ENCODE measurements around the gene HNRNPLL. TPM values are rescaled to one million over a fixed set of nuclear protein-coding genes. Genes with fewer than 3 reads are reported as not detected.
"Not testable (repeated sequence)": the region's sequence is repeated elsewhere in the genome, so short reads cannot be mapped to it uniquely, and the experiment has no call there.

Gene HNRNPLL
- total RNA-seq, result 10 to 100 TPM; 17.8 to 19.1 TPM

DNA sequence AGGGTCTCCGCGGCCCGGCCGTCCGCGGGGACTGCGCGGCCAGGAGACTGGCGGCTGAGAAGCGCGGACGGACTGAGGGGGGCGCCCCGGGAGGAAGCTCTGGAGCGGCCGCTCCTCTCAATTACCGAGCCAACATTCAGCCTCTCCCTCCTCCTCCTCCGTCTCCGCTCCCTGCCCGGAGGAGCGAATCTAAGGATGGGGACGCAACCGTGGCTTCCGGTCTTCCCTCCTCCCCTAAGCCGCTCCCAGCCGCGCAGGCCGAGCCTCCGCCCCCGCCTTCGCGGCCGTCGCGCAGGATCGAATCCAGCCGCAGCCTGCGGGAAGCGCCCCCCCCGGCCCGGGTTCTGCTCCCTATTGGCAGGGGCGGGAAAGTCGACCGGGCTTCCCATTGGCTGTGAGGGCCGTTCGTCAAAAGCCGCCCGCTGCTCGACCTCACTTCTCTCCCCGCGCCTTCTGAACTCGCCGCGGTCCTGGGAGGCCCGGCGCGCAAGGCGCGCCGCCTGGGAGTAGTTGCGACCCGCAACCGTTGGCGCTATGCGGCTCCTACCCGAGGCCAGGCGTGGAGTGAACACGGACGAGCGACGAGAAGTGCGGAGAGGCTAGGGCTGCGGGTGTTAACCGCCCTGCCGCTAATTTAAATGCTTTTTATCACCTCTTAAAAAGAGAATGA is at the start of gene HNRNPLL:
TSS of gene HNRNPLL (minus strand) at position 197 of the 670 bp plus-strand sequence. CDS start 302 bp downstream, outside the sequence.
- TF ChIP-seq CTCF (IDR thresholded peaks at IDR 0.05), result no peak
- Histone ChIP-seq H3K9me3 (no peaks in the 10 kb centered on the region), H3K4me3 (peak within 1 kb of the TSS; percentile 84 to 89), H3K4me1 (peaks cover 0 to 36% of the 10 kb centered on the region in 2 donors), H3K36me3 (no peaks in the 10 kb centered on the region), H3K27me3 (no peaks in the 10 kb centered on the region), H3K27ac (peak within 1 kb of the TSS; percentile 97 to 99)
- DNase-seq (ENCODE audit: low spot score), result peak; percentile 98

DNA sequence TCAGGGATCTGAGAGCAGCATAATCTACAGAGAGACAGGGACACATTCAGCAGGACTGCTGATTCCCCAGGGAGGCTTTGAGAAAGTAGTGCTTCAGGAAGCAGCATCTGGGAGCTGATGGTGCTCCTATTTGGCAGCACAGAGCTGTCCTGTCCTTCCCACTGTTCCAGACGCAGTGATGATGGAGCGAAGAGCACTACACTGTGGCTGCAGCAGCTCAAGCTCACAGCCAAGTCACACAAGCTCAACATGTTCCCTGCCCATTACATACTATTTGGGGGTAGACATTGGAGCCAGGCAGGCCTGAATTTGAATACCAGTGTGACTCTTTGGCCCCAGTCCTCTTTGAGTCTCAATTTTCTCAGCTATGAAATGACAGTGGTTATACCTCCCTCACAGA is 48.0 kb upstream of the HNRNPLL start:
- no peaks in the 10 kb centered on the region for H3K27me3 ChIP-seq
- no peak for TF ChIP-seq CTCF (IDR thresholded peaks at IDR 0.05)
- DNase-seq (ENCODE audit: low spot score), result no peak
- H3K9me3 ChIP-seq, result no peaks in the 10 kb centered on the region
- no peaks in the 10 kb centered on the region for H3K36me3 ChIP-seq
- no peak overlapping the region for H3K27ac ChIP-seq
- peaks cover 0 to 19% of the 10 kb centered on the region in 2 donors for H3K4me1 ChIP-seq
- no peak overlapping the region for H3K4me3 ChIP-seq

DNA sequence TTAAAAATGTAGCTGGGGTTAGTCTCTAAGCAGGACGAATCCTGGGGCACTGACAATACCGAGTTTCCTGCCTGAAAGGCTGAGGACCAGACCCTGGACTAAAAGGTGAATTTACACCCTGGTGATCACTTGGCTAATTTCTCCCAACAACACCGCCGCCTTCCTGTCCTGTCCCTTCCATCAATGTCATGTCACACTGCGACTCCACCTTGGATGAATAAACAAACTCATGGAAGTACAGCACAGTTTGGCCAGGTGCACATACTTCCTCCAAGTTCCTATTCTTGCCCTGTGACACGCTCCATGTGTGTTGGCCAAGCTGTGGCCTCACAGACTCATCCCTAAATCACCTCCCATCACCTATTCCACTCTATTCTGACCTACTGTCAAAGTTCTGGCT is 47.3 kb upstream of the HNRNPLL start:
- TF ChIP-seq CTCF (IDR thresholded peaks at IDR 0.05), result no peak
- no peak overlapping the region for H3K27ac ChIP-seq

DNA sequence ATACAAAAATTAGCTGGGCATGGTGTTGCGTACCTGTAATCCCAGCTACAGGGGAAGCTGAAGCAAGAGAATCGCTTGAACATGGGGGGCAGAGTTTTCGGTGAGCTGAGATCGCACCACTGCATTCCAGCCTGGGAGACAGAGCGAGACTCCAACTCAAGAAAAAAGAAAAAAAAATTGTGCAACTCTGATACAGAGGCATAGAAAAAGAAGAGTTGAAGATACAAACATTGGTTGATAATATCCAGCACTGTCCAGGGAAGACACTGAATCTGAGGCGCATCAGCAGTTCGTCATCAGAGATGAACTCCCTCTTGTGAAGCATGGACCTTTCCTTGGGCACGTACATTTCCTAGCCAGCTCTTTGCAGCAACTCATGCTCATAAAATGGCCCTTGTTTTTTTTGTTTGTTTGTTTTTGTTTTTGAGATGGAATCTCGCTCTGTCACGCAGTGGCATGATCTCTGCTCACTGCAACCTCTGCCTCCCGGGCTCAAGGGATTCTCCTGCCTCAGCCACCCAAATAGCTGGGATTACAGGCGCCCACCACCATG is 46.5 kb upstream of the HNRNPLL start:
- Histone ChIP-seq H3K4me1 (peaks cover 0 to 19% of the 10 kb centered on the region in 2 donors), H3K27me3 (no peaks in the 10 kb centered on the region), H3K4me3 (no peak overlapping the region), H3K9me3 (no peaks in the 10 kb centered on the region), H3K27ac (no peak overlapping the region), H3K36me3 (no peaks in the 10 kb centered on the region)
- TF ChIP-seq CTCF (IDR thresholded peaks at IDR 0.05), result no peak
- no peak for DNase-seq (ENCODE audit: low spot score)

More for the DNA sequence above, 47.3 kb upstream of the HNRNPLL start:
- Histone ChIP-seq H3K27me3 (no peaks in the 10 kb centered on the region), H3K36me3 (no peaks in the 10 kb centered on the region), H3K4me3 (no peak overlapping the region), H3K9me3 (no peaks in the 10 kb centered on the region), H3K4me1 (peaks cover 0 to 19% of the 10 kb centered on the region in 2 donors)
- no peak for DNase-seq (ENCODE audit: low spot score)

GRCh38 chr2:38648107-38648761 is 45.5 kb upstream of the HNRNPLL start:
- no peak for DNase-seq (ENCODE audit: low spot score)
- Histone ChIP-seq H3K9me3 (no peaks in the 10 kb centered on the region), H3K27ac (no peak overlapping the region), H3K36me3 (no peaks in the 10 kb centered on the region), H3K27me3 (no peaks in the 10 kb centered on the region), H3K4me1 (peaks cover 0 to 19% of the 10 kb centered on the region in 2 donors), H3K4me3 (no peak overlapping the region)
- TF ChIP-seq CTCF (IDR thresholded peaks at IDR 0.05), result no peak

GRCh38 chr2:38643683-38644511 is 41.2 kb upstream of the HNRNPLL start:
- H3K9me3 ChIP-seq; H3K27me3 ChIP-seq; H3K36me3 ChIP-seq; H3K27ac ChIP-seq; H3K4me1 ChIP-seq; H3K4me3 ChIP-seq; DNase-seq (ENCODE audit: low spot score): not testable (repeated sequence)

Data from right atrium auricular region (tissue), 2 donors.